HG03571 (cell line): Measurements from ENCODE around the gene CXCR5.
A peak's percentile ranks its signal among the peaks of the same experiment; 100 is the strongest.

Source experiments
- ATAC-seq: cut with Tn5 transposase; IDR thresholded peaks from one replicate; pipeline ENCODE4 v1.9.1; 2021; ENCODE audit not compliant: unreplicated experiment

The CXCR5 gene

GRCh38 chr11:118924591-118925585 is 41.2 kb downstream of the CXCR5 start:
- no peak for ATAC-seq

GRCh38 chr11:118927554-118928100 is 43.9 kb downstream of the CXCR5 start:
- ATAC-seq, result no peak

- peak; percentile 37 for ATAC-seq
These were observed 44.6 kb downstream of the CXCR5 start for GRCh38 chr11:118928101-118928869.

GRCh38 chr11:118928870-118929500 is 45.3 kb downstream of the CXCR5 start:
- no peak for ATAC-seq

GRCh38 chr11:118929501-118930093 is 45.9 kb downstream of the CXCR5 start:
- ATAC-seq, result no peak

GRCh38 chr11:118930094-118930712 is 46.5 kb downstream of the CXCR5 start:
- ATAC-seq, result no peak

GRCh38 chr11:118931571-118931970 is 47.9 kb downstream of the CXCR5 start:
- ATAC-seq, result no peak

- no peak for ATAC-seq
These were observed 49.8 kb downstream of the CXCR5 start for GRCh38 chr11:118933486-118933885.

GRCh38 chr11:118935376-118935775 is 51.7 kb downstream of the CXCR5 start:
- no peak for ATAC-seq

- ATAC-seq, result no peak
These were observed 55.1 kb downstream of the CXCR5 start for GRCh38 chr11:118938491-118939403.

- ATAC-seq, result no peak
These were observed 55.8 kb downstream of the CXCR5 start for GRCh38 chr11:118939404-118939915.

- no peak for ATAC-seq
These were observed 56.4 kb downstream of the CXCR5 start for GRCh38 chr11:118939953-118940598.

GRCh38 chr11:118947091-118947490 is 63.4 kb downstream of the CXCR5 start:
- ATAC-seq, result no peak
